ENCODE results near the gene TSKS.

The TSKS gene

GRCh38 chr19:49716154-49716553, 47.0 kb downstream of the TSKS start:
- DNase-seq (ENCODE audit: low spot score) = no peak

DNA sequence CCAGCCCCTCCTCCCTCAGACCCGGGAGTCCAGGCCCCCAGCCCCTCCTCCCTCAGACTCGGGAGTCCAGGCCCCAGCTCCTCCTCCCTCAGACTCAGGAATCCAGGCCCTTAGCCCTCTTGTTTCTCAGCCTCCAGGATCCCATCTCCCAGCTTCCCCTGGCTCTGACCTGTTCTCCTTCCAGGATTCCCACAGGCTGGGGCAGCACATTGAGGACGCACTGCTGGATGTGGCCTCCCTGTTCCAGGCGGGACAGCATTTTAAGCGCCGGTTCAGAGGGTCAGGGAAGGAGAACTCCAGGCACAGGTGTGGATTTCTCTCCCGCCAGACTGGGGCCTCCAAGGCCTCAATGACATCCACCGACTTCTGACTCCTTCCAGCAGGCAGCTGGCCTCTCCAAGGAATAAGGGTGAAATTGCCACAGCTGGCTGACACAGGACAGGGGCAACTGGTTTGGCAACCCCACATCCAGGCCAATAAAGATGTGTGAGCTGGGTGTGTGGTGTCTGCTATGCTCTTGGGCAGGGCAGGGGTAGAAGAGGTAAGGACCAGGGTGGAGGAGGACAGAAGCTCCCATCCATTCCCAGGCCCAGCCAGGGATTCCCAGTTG, 49.8 kb downstream of the TSKS start:
- no peak for DNase-seq (ENCODE audit: low spot score)

DNA sequence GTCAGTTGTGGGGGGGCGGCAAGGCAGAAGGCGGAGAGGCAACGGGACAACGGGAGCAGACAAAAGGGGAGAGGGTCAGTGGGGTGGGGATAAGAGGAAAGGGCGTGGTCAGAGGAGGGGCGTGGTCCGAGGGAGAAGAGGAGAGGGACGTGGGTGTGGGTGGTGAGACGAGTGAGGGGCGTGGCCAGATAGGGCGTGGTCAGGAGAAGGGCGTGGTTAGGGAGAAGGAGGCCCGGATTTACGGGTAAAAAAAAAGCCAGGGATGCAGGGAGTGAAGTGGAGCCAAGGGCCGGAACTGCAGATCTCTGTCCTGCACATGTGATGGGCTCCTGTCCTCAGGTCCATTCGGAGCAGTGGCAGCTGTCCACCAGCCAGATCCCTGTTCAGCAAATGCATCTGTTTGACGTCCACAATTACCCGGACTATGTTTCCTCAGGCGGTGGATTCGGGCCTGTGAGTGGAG, 50.7 kb downstream of the TSKS start:
- no peak for DNase-seq (ENCODE audit: low spot score)

GRCh38 chr19:49710372-49710951, 52.6 kb downstream of the TSKS start:
- peak; percentile 46 for DNase-seq (ENCODE audit: low spot score)

- DNase-seq (ENCODE audit: low spot score) = no peak
These were observed 57.2 kb downstream of the TSKS start for GRCh38 chr19:49705919-49706318.

DNA sequence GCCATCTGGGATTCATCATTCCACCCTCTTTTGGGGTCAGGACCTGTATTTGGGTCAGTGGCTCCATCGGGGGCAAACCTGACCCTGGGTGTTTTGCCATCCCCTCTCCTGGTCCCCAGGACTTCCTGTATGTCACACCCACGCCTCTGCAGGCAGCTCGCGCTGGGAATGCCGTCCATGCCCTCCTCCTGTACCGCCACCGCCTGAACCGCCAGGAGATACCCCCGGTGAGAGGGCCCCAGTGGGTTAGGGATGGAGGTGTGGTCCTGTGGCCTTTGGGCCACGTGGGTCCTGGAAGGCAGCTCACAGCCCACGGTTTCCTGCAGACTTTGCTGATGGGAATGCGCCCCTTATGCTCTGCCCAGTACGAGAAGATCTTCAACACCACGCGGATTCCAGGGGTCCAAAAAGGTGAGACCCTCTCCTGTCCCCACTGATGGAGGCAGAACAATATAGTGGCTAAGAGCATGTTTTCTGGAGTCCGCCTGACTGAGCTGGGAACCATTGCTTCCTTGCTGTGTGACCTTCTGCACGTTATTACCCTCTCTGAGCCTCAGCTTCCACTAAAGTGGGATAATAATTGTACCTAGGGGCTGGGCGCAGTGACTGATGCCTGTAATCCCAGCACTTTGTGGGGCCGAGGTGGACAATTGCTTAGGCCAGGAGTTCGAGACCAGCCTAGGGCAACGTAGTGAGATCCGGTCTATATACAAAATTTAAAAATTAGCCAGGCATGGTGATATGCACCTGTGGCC, 58.0 kb downstream of the TSKS start:
- no peak for DNase-seq (ENCODE audit: low spot score)

DNA sequence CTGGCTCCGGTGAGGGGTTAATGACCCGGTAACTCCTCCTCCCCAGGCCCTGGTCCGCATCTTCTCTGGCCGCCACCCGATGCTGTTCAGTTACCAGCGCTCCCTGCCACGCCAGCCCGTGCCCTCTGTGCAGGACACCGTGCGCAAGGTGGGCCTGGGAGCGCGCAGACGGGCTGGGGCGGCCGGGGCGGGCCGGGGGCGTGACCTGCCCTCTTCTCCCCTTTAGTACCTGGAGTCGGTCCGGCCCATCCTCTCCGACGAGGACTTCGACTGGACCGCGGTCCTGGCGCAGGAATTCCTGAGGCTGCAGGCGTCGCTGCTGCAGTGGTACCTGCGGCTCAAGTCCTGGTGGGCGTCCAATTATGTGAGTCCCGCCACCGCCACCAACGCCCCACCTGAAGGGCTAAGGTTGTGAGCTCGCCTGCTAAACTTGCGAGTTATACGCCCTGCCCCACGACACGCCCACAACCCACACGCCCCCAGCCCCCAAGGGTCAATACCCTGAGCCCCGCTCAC, 61.8 kb downstream of the TSKS start:
- DNase-seq (ENCODE audit: low spot score) = no peak

DNA sequence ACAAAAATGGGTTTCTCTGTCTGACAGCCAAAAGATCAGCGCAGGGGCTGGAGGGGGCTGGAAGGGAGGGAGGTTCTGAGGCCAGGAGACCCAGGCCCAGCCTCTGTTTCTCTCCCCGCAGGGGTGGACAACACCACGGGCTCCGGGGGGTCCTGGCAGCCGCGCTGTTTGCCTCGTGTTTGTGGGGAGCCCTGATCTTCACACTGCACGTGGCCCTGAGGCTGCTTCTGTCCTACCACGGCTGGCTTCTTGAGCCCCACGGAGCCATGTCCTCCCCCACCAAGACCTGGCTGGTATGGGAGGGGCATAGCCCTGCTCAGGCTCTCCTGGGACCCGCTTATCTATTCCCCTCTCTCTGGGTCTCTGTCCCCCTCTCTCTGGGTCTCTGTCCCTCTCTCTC, 62.5 kb downstream of the TSKS start:
- DNase-seq (ENCODE audit: low spot score) = no peak

GRCh38 chr19:49699364-49699763, 63.7 kb downstream of the TSKS start:
- no peak for DNase-seq (ENCODE audit: low spot score)

GRCh38 chr19:49696865-49697264, 66.2 kb downstream of the TSKS start:
- DNase-seq (ENCODE audit: low spot score) = no peak

GRCh38 chr19:49696115-49696514, 67.0 kb downstream of the TSKS start:
- no peak for DNase-seq (ENCODE audit: low spot score)

DNA sequence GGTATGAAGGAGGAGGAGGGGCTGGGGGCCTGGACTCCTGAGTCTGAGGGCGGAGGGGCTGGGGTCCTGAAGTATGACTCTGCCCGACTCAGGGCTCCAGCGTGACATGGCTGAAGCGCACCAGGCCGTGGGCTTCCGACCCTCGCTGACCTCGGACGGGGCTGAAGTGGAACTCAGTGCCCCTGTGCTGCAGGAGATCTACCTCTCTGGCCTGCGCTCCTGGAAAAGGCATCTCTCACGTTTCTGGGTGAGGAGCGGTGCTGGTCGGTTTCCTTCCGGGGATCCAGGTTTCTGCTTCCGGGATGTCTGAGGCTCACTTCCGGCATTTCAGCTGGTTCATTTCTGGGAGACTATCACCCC, 71.0 kb downstream of the TSKS start:
- DNase-seq (ENCODE audit: low spot score) = no peak

- no peak for DNase-seq (ENCODE audit: low spot score)
These were observed 71.6 kb downstream of the TSKS start for GRCh38 chr19:49691243-49692146.

DNA sequence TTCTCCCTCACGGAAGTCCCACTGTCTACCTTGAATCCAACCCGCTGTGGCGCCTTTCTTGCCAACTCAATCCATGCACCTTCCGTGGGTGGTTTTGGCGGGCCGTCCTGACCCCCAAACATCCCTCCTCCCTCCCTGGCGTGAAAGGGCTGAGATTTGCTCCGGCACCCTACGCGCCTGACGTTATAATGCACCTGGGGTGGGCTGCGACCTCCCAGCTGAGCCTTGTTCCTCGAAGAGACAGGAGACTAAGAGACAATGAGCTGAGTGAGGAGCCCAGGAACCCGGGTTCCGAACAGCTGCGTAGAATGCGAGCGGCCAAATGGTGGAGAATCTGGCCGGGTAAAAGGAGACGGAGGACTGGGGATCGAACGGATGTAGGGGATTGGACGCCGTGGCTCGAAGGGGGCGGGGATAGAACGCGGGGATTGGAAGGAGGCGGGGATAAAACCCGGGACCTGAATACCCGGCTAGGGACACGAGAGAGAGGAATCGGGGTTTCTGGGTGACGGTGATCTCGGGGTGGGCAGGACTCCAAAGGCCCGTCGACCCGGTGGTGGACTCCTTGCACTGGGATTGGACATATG, 72.4 kb downstream of the TSKS start, which contains the start of gene CPT1C:
Gene CPT1C (plus strand): TSS at position 461 of the 587 bp plus-strand sequence. CDS start 1,137 bp downstream, outside the sequence.
- DNase-seq (ENCODE audit: low spot score) = no peak

GRCh38 chr19:49690079-49690655, 72.9 kb downstream of the TSKS start:
- DNase-seq (ENCODE audit: low spot score) = no peak

All from kidney capillary endothelial cell (primary cell).